ENCODE measurements around the gene VAV2. TPM values are rescaled to one million over a fixed set of nuclear protein-coding genes. Genes with fewer than 3 reads are reported as not detected.

Gene VAV2
- total RNA-seq, 3 donors from 2014 or later, result 5.3 to 9.5 (median 8.8) TPM

- H3K9me3 ChIP-seq, result no peaks in the 10 kb centered on the region
- no peaks in the 10 kb centered on the region for H3K27me3 ChIP-seq
- TF ChIP-seq CTCF (IDR thresholded peaks at IDR 0.05) (no peak), POLR2AphosphoS5 (IDR thresholded peaks at IDR 0.05) (no peak), POLR2A (IDR thresholded peaks at IDR 0.05) (no peak)
- no peak overlapping the region for H3K4me3 ChIP-seq
- intact Hi-C loops (cut with DNase I; ENCODE audit: low total_unique reads), result no loop called here
- peaks cover 2 to 10% of the 10 kb centered on the region in 2 donors for H3K4me1 ChIP-seq
- H3K36me3 ChIP-seq, result no peaks in the 10 kb centered on the region
- DNase-seq (ENCODE audit: low spot score in 2 of 2), result no peak
- H3K27ac ChIP-seq, result no peak overlapping the region
These were observed 37.1 kb downstream of the VAV2 start for GRCh38 chr9:133954862-133955529.

- intact Hi-C loops (cut with DNase I; ENCODE audit: low total_unique reads), result no loop called here
- H3K4me1 ChIP-seq, result peaks cover 2 to 10% of the 10 kb centered on the region in 2 donors
- no peak overlapping the region for H3K4me3 ChIP-seq
- H3K27me3 ChIP-seq, result no peaks in the 10 kb centered on the region
- TF ChIP-seq POLR2A (IDR thresholded peaks at IDR 0.05), result no peak
- TF ChIP-seq CTCF (IDR thresholded peaks at IDR 0.05), result no peak
- TF ChIP-seq POLR2AphosphoS5 (IDR thresholded peaks at IDR 0.05), result no peak
- no peaks in the 10 kb centered on the region for H3K36me3 ChIP-seq
- no peak overlapping the region for H3K27ac ChIP-seq
- DNase-seq (ENCODE audit: low spot score in 2 of 2), result no peak
- H3K9me3 ChIP-seq, result no peaks in the 10 kb centered on the region
These were observed 38.0 kb downstream of the VAV2 start for GRCh38 chr9:133953976-133954709.

- Histone ChIP-seq H3K27ac (no peak overlapping the region), H3K9me3 (no peaks in the 10 kb centered on the region), H3K36me3 (no peaks in the 10 kb centered on the region), H3K4me3 (no peak overlapping the region), H3K4me1 (peaks cover 2 to 10% of the 10 kb centered on the region in 2 donors), H3K27me3 (no peaks in the 10 kb centered on the region)
- intact Hi-C loops (cut with DNase I; ENCODE audit: low total_unique reads), result no loop called here
- DNase-seq (ENCODE audit: low spot score in 2 of 2), result no peak
- no peak for TF ChIP-seq POLR2A (IDR thresholded peaks at IDR 0.05)
- TF ChIP-seq CTCF (IDR thresholded peaks at IDR 0.05), result no peak
- TF ChIP-seq POLR2AphosphoS5 (IDR thresholded peaks at IDR 0.05), result no peak
These were observed 38.5 kb downstream of the VAV2 start for GRCh38 chr9:133953621-133953975.

GRCh38 chr9:133952598-133953550, 39.2 kb downstream of the VAV2 start:
- H3K36me3 ChIP-seq, result no peaks in the 10 kb centered on the region
- DNase-seq (ENCODE audit: low spot score in 2 of 2), result no peak
- peaks cover 2 to 10% of the 10 kb centered on the region in 2 donors for H3K4me1 ChIP-seq
- no peak for TF ChIP-seq POLR2AphosphoS5 (IDR thresholded peaks at IDR 0.05)
- no peak for TF ChIP-seq CTCF (IDR thresholded peaks at IDR 0.05)
- no peak for TF ChIP-seq POLR2A (IDR thresholded peaks at IDR 0.05)
- H3K9me3 ChIP-seq, result no peaks in the 10 kb centered on the region
- no peak overlapping the region for H3K4me3 ChIP-seq
- intact Hi-C loops (cut with DNase I; ENCODE audit: low total_unique reads), result no loop called here
- no peaks in the 10 kb centered on the region for H3K27me3 ChIP-seq
- no peak overlapping the region for H3K27ac ChIP-seq

All from breast epithelium (tissue), 4 donors.